ENCODE results near the gene PBX4.

- TF ChIP-seq CTCF (IDR thresholded peaks at IDR 0.05) (no peak), POLR2A (IDR thresholded peaks at IDR 0.05) (no peak)
These were observed 30.7 kb downstream of the PBX4 start for GRCh38 chr19:19587771-19588170.

Measured in adrenal gland (tissue), 5 donors.